GM18868 (cell line): ENCODE data around the gene WFDC1.

Experiments used
- ATAC-seq: cut with Tn5 transposase; IDR thresholded peaks from one replicate; pipeline ENCODE4 v1.9.1; 2021; ENCODE audit warnings: mild to moderate bottlenecking, moderate library complexity; ENCODE audit not compliant: unreplicated experiment

The WFDC1 gene

GRCh38 chr16:84294531-84295142, at the start of gene WFDC1:
Gene WFDC1, plus strand, starts transcription at chr16:84294878. Its CDS starts 94 bp downstream, at chr16:84294972.
- ATAC-seq = no peak

GRCh38 chr16:84245956-84246678, 48.6 kb upstream of the WFDC1 start:
- no peak for ATAC-seq

- ATAC-seq = no peak
Measured at GRCh38 chr16:84246679-84247077, 48.0 kb upstream of the WFDC1 start.

- no peak for ATAC-seq
Measured at GRCh38 chr16:84247331-84247730, 47.3 kb upstream of the WFDC1 start.

- ATAC-seq = no peak
Measured at GRCh38 chr16:84247844-84248243, 46.8 kb upstream of the WFDC1 start.

- no peak for ATAC-seq
Measured at GRCh38 chr16:84252184-84252583, 42.5 kb upstream of the WFDC1 start.

- no peak for ATAC-seq
Measured at GRCh38 chr16:84253173-84253572, 41.5 kb upstream of the WFDC1 start.

- no peak for ATAC-seq
Measured at GRCh38 chr16:84254062-84254461, 40.6 kb upstream of the WFDC1 start.

GRCh38 chr16:84255050-84255810, 39.4 kb upstream of the WFDC1 start:
- no peak for ATAC-seq

- ATAC-seq = no peak
Measured at GRCh38 chr16:84258266-84258665, 36.4 kb upstream of the WFDC1 start.

- ATAC-seq = no peak
Measured at GRCh38 chr16:84259691-84260090, 35.0 kb upstream of the WFDC1 start.

- no peak for ATAC-seq
Measured at GRCh38 chr16:84260766-84261554, 33.7 kb upstream of the WFDC1 start.

- ATAC-seq = no peak
Measured at GRCh38 chr16:84262031-84262430, 32.6 kb upstream of the WFDC1 start.

GRCh38 chr16:84262939-84263338, 31.7 kb upstream of the WFDC1 start:
- ATAC-seq = no peak

GRCh38 chr16:84266451-84266850, 28.2 kb upstream of the WFDC1 start:
- ATAC-seq = no peak

- no peak for ATAC-seq
Measured at GRCh38 chr16:84267380-84267779, 27.3 kb upstream of the WFDC1 start.

GRCh38 chr16:84268291-84269040, 26.2 kb upstream of the WFDC1 start:
- ATAC-seq = no peak

GRCh38 chr16:84270071-84270470, 24.6 kb upstream of the WFDC1 start:
- no peak for ATAC-seq

- no peak for ATAC-seq
Measured at GRCh38 chr16:84270531-84270930, 24.1 kb upstream of the WFDC1 start.

GRCh38 chr16:84271037-84271436, 23.6 kb upstream of the WFDC1 start:
- no peak for ATAC-seq
